HCT116 (cell line): ENCODE results near the gene LIG3.

Experiments
- ATF3 ChIP-seq: IDR thresholded peaks from 2 replicates; pipeline ENCODE4 v1.6.1; 2012
- CBX3 ChIP-seq: IDR thresholded peaks from 2 replicates; pipeline ENCODE4 v1.6.1; 2012; ENCODE audit warnings: low read depth
- CEBPB ChIP-seq: IDR thresholded peaks from 2 replicates; pipeline ENCODE4 v1.6.1; 2012; ENCODE audit warnings: low read depth
- CTCF ChIP-seq, 3 experiments: fragments of 200-600 bp in 1 of 3; sonication (generic) in 1 of 3; IDR thresholded peaks in 2 of 3; conservative IDR thresholded peaks in 1 of 3; 2 replicates each; pipeline ENCODE4 v1.5.1; 2012 to 2017; ENCODE audit warnings: low read depth in 2 of 3, low read length in 2 of 3, antibody characterized with exemption in 1 of 3, borderline replicate concordance in 1 of 3, control low read depth in 1 of 3, mild to moderate bottlenecking in 1 of 3, mixed read lengths in 1 of 3, mixed run types in 1 of 3, moderate library complexity in 1 of 3; ENCODE audit not compliant: insufficient read depth in 1 of 3
- EZH2 ChIP-seq: fragments of 200-600 bp; sonication (generic); IDR thresholded peaks from 2 replicates; pipeline ENCODE4 v1.6.1; 2017; ENCODE audit warnings: antibody characterized with exemption, mixed run types
- EZH2phosphoT487 ChIP-seq: fragments of 200-600 bp; IDR thresholded peaks from 2 replicates; pipeline ENCODE4 v1.6.1; 2018; ENCODE audit warnings: antibody characterized with exemption, borderline replicate concordance
- MAX ChIP-seq: IDR thresholded peaks from 2 replicates; pipeline ENCODE4 v1.6.1; 2012
- POLR2A ChIP-seq: IDR thresholded peaks from 2 replicates; pipeline ENCODE4 v1.7.0; 2011; ENCODE audit warnings: borderline replicate concordance; ENCODE audit not compliant: insufficient read depth, insufficient read length; ENCODE audit errors: extremely low read depth
- POLR2AphosphoS5 ChIP-seq: IDR thresholded peaks from 2 replicates; pipeline ENCODE4 v1.6.1; 2011; ENCODE audit warnings: mild to moderate bottlenecking, low read depth, low read length, moderate library complexity
- REST ChIP-seq: IDR thresholded peaks from 2 replicates; pipeline ENCODE4 v1.6.1; 2012; ENCODE audit warnings: low read depth
- TCF7L2 ChIP-seq: IDR thresholded peaks from 2 replicates; pipeline ENCODE4 v1.7.0; 2011; ENCODE audit warnings: borderline replicate concordance, inconsistent platforms; ENCODE audit not compliant: insufficient read depth, insufficient read length; ENCODE audit errors: extremely low read depth
- YY1 ChIP-seq: IDR thresholded peaks from 2 replicates; pipeline ENCODE4 v1.6.1; 2011; ENCODE audit warnings: low read length, low read depth, moderate library complexity, mild to moderate bottlenecking; ENCODE audit not compliant: insufficient replicate concordance; ENCODE audit errors: extremely low read depth

DNA sequence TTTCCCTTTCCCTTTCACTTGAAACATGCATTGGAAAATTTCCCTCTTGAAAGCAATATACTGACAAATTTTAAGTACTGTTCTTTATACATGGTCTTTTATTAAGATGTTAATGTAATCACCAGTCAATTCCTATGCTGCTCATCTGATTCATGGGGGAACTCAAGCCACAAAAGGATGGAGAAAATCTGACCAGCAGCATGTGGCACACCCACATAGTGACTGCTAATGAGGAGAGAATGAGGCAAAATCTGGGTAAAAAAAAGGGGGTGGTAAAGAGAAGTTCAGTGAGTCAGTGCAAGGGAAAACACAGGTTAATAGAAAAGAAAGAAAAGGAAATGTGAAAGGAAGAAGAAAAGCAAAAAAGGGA is 71.9 kb downstream of the LIG3 start:
- TF ChIP-seq POLR2A (no peak), CTCF (IDR thresholded peaks at IDR 0.05 in 2 of 3, conservative IDR thresholded peaks at IDR 0.05 in 1 of 3; ENCODE audit: borderline replicate concordance in 1 of 3, insufficient read depth in 1 of 3, low read depth in 2 of 3, low read length in 2 of 3) (no peak), REST (no peak), MAX (no peak), ATF3 (no peak), CBX3 (no peak), EZH2 (no peak), EZH2phosphoT487 (no peak), TCF7L2 (no peak), POLR2AphosphoS5 (no peak), CEBPB (no peak), YY1 (no peak)
